ENCODE results near the gene ATP8B4. TPM values are rescaled to one million over a fixed set of nuclear protein-coding genes. Genes with fewer than 3 reads are reported as not detected.

Gene ATP8B4
- total and polyA plus RNA-seq, 4 donors, result 1.9 to 19.7 (median 12.4) TPM

GRCh38 chr15:50113992-50114780, 4.8 kb downstream of the ATP8B4 start:
- no peak for TF ChIP-seq ATF3 (IDR thresholded peaks at IDR 0.05)
- TF ChIP-seq RAD21 (IDR thresholded peaks at IDR 0.05), result no peak
- TF ChIP-seq ZBTB33 (IDR thresholded peaks at IDR 0.05), result no peak
- peak; percentile 13 for TF ChIP-seq YY1 (IDR thresholded peaks at IDR 0.05)
- no peak for TF ChIP-seq JUND (IDR thresholded peaks at IDR 0.05)
- no peak for TF ChIP-seq MAX (IDR thresholded peaks at IDR 0.05)
- no peak for TF ChIP-seq CTCF (IDR thresholded peaks at IDR 0.05; ENCODE audit: low read depth, low read length, missing input control)
- TF ChIP-seq NR2F2 (IDR thresholded peaks at IDR 0.05), result no peak
- WGBS, result 81% methylated on average over 4 of the region's 4 CpGs
- DNase-seq (ENCODE audit: low spot score), result no peak
- H3K36me3 ChIP-seq (ENCODE audit: control insufficient read depth in 4 of 4, insufficient read depth in 3 of 4, low read depth in 1 of 4, low read length in 3 of 4), result no peaks in the 10 kb centered on the region
- H3K4me3 ChIP-seq (ENCODE audit: low read depth in 1 of 3, low read length in 3 of 3), result no peak overlapping the region
- H3K27me3 ChIP-seq (ENCODE audit: control insufficient read depth in 4 of 4, insufficient read depth in 4 of 4, low read length in 3 of 4), result no peaks in the 10 kb centered on the region
- no peak overlapping the region for H3K9ac ChIP-seq (ENCODE audit: low read depth in 1 of 2, low read length in 2 of 2)
- no peaks in the 10 kb centered on the region for H3K9me3 ChIP-seq (ENCODE audit: control insufficient read depth in 4 of 4, low read length in 3 of 4)
- peaks cover 0 to 7% (median 5%) of the 10 kb centered on the region in 4 donors for H3K4me1 ChIP-seq (ENCODE audit: control insufficient read depth in 4 of 4, insufficient read depth in 4 of 4, low read length in 3 of 4)
- no peak overlapping the region for H3K27ac ChIP-seq (ENCODE audit: low read depth in 1 of 2, low read length in 2 of 2)

GRCh38 chr15:50113187-50113505, 5.9 kb downstream of the ATP8B4 start:
- no peak for TF ChIP-seq HNF4G (IDR thresholded peaks at IDR 0.05)
- TF ChIP-seq CTCF (IDR thresholded peaks at IDR 0.05; ENCODE audit: low read depth, low read length, missing input control), result no peak
- no peak for TF ChIP-seq RAD21 (IDR thresholded peaks at IDR 0.05)
- no peak for TF ChIP-seq YY1 (IDR thresholded peaks at IDR 0.05)
- no peak for TF ChIP-seq TAF1 (conservative IDR thresholded peaks at IDR 0.05)
- no peak for TF ChIP-seq JUND (IDR thresholded peaks at IDR 0.05)
- no peak for TF ChIP-seq NR2F2 (IDR thresholded peaks at IDR 0.05)
- no peak for TF ChIP-seq RXRA (IDR thresholded peaks at IDR 0.05)
- no peak for TF ChIP-seq ATF3 (IDR thresholded peaks at IDR 0.05)
- TF ChIP-seq GABPA (IDR thresholded peaks at IDR 0.05 in 1 of 2, conservative IDR thresholded peaks at IDR 0.05 in 1 of 2), result no peak
- no peak for TF ChIP-seq HNF4A (conservative IDR thresholded peaks at IDR 0.05)
- TF ChIP-seq REST (IDR thresholded peaks at IDR 0.05), result no peak
- TF ChIP-seq FOXA1 (IDR thresholded peaks at IDR 0.05), result no peak
- no peaks in the 10 kb centered on the region for H3K27me3 ChIP-seq (ENCODE audit: control insufficient read depth in 4 of 4, insufficient read depth in 4 of 4, low read length in 3 of 4)
- no peaks in the 10 kb centered on the region for H3K36me3 ChIP-seq (ENCODE audit: control insufficient read depth in 4 of 4, insufficient read depth in 3 of 4, low read depth in 1 of 4, low read length in 3 of 4)
- peak overlapping the region in 1 of 2 donors; percentile 8 for H3K27ac ChIP-seq (ENCODE audit: low read depth in 1 of 2, low read length in 2 of 2)
- no peak for DNase-seq (ENCODE audit: low spot score)
- 83% methylated on average over 2 of the region's 2 CpGs for WGBS
- no peak overlapping the region for H3K4me3 ChIP-seq (ENCODE audit: low read depth in 1 of 3, low read length in 3 of 3)
- H3K9me3 ChIP-seq (ENCODE audit: control insufficient read depth in 4 of 4, low read length in 3 of 4), result no peaks in the 10 kb centered on the region
- H3K4me1 ChIP-seq (ENCODE audit: control insufficient read depth in 4 of 4, insufficient read depth in 4 of 4, low read length in 3 of 4), result peaks cover 0 to 10% (median 5%) of the 10 kb centered on the region in 4 donors
- H3K9ac ChIP-seq (ENCODE audit: low read depth in 1 of 2, low read length in 2 of 2), result no peak overlapping the region

Measured in liver (tissue), 9 donors.